Caki2 (cell line): ENCODE measurements around the gene OBI1. TPM values are rescaled to one million over a fixed set of nuclear protein-coding genes. Genes with fewer than 3 reads are reported as not detected.

ENCODE experiments used
- DNase-seq: peaks from one replicate; pipeline ENCODE4 v3.0.0-alpha.2; 2015; ENCODE audit warnings: low read depth
- in situ Hi-C: cut with HindIII; loops from 2 replicates; pipeline ENCODE4 v1.10.0; 2016; ENCODE audit warnings: low sequenced_read_pairs, low pct_unique_long_range_greater_than_20kb, mixed read lengths
- total RNA-seq: library from RNA; depleted of rRNA; stranded (reverse); fragments of >200 nt; shearing (Covaris generic); gene quantifications from 2 replicates; pipeline ENCODE4 v1.2.3, GENCODE V29; 2014; ENCODE audit warnings: low replicate concordance

The OBI1 gene
- total RNA-seq, 1 experiment from 2014 or later = 6.5 TPM

DNA sequence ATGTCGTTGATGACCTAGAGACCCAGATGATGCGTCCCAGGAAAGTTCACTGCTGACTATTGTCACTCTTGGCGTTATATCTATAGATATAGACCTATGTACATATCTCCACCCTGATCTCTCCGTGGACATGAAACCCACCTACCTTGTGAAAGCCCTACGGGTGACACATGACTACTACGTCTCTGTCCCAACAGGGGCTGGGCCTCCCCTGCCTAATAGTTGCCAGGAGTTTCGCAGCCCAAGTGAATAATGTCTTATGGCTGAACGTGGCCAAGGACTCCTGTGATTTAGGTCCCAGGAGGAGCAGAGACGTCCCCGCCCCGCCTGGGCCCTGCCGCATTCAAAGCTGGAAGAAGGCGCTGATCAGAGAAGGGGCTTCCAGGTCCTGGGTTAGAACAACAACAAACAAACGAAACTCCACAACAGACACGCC, 50.7 kb downstream of the OBI1 start:
- no peak for DNase-seq
- in situ Hi-C loops = no loop called here

DNA sequence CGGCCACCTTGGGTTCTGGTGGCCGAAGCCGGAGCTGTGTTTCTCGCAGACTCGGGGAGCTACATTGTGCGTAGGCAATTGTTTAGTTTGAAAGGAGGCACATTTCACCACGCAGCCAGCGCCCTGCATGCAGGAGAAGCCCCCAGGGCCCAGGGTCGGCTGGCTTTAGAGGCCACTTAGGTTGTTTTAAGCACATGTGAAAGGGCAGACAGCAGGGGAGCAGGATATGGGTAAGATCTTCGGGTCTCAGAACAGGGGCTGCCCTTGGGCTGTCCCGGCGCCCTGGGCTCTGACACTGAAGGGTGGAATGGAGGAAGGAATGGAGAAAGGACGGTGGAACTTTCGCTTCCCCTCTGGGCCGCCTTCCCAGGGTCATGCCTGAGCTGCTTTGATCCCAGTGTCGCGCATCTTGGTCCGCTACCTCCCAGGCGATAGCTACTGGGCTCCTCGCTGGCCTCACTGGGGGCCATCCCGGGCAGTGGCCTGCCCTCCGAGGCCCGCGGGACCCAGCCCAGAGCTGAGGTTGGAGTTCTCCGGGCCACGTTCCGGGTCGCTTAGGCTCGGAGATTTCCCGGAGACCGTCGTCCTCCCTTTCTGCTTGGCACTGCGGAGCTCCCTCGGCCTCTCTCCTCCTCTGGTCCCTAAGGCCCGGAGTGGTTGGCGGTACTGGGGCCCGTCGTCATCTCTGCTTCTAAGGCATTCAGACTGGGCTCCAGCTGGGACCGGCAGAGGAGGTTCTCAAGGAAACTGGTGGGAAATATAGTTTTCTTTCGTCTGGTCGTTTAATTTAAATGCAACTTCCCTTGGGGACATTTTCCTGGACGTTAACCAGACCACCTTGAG, 51.3 kb downstream of the OBI1 start:
- DNase-seq = no peak
- in situ Hi-C loops = no loop called here

DNA sequence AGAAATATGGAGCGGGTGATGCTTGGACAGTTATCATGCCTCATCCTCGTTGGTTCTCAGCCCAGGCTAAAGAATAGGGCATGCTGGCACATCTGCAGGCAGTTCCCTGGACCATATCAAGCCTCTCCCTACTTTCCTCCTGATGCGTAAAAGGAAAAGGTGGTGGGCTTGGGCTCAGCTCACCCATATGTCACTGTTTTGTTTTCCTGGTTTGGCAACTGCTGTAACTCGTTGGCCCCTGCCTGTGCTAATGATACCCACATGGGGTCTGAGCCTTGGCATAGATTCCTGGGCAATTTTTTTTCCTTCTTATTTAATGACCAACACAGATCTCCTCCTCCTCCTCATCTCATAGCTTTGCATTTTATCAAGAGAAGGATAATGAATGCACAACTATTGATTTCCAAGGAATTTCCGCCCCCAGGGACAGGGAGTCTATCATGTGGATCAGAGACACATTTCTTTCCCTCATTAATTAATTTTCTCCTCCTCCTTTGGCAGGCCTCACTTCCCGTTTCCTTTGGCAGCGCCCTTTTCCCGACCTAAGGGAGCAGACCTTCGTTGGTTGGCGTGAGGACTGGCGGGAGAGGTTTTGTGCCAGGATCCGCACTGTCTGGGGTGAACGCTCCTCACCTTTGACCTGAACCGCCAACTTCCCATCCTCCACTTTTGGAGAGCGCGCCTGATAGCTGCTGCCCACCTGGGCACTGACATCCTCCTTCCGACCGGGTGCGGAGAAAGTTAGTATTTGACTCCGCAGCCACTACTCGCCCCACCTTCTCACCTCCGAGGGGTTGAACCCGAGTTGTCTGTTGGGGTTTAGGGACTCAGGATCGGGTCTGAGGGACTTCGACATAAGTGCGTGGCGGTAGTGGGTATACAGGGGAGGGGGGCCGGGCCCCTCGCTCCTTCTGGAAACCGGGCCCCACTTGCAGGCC, 52.2 kb downstream of the OBI1 start:
- no peak for DNase-seq
- in situ Hi-C loops = no loop called here

DNA sequence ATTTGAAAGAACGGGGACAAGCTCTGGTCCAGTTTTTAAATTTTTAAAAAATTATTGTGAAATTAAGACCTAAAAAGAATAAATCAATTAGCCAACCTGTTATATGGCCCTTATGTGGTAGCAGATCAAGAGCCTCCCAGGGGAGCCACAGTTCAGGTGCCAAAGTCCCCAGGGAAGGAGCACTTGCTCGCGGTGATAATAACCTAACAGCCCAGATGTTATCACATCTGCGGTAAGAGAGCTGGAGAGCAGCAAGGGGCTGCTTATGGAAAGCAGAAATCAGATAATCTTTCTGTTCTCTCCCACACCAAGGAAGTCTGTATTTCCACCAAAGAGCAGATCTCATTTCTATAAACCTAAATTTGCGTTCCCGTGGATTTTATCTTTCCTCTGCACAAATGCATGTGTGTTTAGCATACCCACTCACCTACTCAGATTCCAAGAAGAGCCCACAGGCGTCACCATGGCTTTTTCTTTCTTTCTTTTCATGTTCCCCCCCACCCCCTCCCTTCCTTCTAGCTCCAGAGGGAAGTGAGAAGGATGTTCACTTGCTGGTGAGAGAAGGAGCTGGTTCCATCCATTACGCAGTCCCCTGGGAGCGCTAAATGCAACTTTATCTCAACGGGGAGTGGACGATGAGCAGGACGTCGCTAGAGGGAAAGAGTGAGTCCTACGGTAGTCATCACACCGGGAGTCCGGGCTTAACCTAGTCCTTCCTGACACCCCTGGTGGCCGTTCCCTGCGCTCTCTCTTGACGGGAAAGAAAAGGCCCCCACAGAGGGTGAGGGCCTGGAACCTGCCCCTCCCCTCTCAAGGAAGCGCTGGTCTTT, 54.0 kb downstream of the OBI1 start:
- in situ Hi-C loops = no loop called here

DNA sequence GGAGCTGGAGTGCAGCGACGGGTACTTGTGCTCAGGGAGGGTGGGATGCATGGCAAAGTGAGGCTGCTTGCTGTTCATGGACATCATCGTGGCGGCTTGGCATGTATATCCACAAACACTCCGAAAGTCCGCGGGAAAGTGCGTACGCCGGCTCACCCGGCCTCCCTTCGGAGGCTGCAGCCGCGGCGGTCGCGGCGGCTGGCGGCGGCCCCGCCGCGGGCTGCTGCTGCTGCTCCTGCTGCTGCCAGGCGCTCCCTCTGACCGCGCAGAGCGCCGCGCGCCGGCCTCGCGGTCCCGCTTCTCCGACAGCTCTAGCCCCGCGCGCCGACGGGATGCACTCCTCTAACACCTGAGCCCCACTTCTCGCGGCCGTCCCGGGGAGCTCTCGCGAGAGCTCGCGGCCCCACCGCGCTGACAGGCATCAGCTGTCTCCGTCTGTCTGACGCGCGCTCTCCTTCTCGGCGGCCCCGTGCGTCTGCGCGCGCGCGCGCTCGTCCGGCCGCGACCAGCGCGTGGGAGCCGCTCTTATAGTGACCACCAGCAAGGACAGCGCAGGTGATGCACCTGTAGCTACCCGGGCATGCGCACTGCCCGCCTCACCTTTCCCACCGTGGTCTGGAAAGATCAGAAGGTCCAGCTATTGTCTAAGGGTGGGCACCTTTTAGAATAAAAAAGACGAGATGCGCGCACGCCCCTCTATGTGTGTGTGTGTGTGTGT, 55.6 kb downstream of the OBI1 start, which contains the start of gene POU4F1:
TSS of gene POU4F1 (minus strand) at position 313 of the 718 bp plus-strand sequence. CDS start at position 87, 226 bp downstream.
- in situ Hi-C loops = no loop called here
- no peak for DNase-seq

More for the DNA sequence above, 54.0 kb downstream of the OBI1 start:
- DNase-seq = no peak

DNA sequence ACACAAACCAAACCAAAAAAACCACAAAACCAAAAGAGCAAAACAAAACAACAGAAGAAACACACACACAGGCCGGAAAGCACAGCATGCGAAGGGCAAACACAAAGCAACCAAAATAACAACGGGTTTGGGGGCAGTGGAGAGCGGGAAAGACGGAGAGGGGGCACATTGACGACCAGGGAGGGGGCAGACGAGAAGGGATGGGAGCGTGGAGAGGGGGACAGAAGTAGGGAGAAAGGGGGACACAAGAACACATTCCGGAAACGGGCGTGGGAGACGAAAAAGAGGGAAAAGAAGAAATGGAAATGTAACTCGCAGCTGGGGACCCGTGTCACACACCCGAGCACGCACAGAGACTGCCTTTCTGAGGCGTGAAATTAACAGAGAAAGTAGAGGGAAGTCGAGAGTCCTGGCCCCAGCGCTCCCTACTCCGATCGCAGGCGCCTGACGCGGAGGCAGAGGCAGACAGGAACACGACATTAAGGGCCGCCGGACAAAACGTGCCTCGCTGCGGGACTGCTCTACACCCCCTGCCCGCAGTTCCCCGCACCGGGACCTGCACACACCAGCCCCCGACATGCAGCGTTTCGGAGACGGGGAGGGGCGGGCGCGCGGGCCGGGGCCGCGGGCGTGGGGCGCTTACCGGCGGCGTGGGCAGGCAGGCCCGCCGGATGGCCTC, 56.3 kb downstream of the OBI1 start:
- in situ Hi-C loops = no loop called here
- no peak for DNase-seq

DNA sequence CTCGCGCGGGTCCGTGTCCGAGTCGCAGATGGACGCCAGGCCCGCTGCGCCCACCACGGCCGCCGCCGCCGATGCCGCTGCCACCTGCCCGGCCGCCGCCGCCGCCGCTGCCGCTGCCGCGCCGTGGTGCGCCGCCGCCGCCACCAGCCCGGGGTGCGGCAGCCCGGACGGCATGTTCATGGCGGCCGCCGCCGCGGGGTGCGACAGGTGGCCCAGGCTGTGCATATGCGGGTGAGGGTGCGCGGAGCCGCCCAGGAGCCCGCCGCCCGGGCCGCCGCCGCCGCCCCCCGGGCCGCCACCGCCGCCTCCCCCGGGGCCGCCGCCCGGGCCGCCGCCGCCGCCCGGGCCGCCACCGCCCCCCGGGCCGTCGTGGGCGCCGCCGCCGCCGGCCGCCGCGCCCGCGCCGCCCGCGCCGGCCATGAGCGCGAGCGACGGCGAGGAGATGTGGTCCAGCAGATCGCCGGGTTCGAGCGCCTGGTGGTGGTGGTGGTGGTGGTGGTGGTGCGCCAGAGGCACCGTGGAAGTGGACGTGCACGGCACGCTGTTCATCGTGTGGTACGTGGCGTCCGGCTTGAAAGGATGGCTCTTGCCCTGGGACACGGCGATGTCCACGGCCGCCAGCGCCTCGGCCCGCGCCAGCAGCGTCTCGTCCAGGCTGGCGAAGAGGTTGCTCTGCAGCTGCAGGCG, 56.9 kb downstream of the OBI1 start:
- no peak for DNase-seq

DNA sequence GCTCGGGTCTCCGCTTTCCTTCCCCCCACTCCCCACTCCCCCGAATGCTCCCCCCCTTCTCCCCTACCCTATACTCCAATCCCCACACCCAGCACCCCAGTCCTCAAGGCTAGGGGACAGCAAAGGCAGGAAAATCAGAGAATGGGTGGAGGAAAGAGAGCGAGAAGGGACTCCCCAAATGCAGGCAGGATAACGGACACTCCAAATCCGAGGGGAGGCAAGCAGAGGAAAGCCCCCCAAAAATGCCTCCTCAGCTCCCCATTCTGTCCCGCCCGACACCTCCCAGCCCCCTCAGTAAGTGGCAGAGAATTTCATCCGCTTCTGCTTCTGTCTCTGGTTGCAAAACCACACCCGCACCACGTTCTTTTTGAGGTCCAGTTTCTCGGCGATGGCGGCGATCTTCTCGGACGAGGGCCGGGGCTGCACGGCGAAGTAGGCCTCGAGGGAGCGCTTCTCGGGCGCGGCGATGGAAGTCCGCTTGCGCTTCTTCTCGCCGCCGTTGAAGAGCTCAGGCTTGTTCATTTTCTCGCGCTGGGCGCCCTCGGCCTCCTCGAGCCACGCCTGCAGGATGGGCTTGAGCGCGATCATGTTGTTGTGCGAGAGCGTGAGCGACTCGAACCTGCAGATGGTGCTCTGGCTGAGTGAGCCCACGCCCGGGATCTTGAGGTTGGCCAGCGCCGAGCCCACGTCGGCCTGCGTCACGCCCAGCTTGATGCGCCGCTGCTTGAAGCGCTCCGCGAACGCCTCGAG, 57.7 kb downstream of the OBI1 start:
- in situ Hi-C loops = no loop called here
- DNase-seq = no peak

More for the DNA sequence above, 56.9 kb downstream of the OBI1 start:
- in situ Hi-C loops = no loop called here

DNA sequence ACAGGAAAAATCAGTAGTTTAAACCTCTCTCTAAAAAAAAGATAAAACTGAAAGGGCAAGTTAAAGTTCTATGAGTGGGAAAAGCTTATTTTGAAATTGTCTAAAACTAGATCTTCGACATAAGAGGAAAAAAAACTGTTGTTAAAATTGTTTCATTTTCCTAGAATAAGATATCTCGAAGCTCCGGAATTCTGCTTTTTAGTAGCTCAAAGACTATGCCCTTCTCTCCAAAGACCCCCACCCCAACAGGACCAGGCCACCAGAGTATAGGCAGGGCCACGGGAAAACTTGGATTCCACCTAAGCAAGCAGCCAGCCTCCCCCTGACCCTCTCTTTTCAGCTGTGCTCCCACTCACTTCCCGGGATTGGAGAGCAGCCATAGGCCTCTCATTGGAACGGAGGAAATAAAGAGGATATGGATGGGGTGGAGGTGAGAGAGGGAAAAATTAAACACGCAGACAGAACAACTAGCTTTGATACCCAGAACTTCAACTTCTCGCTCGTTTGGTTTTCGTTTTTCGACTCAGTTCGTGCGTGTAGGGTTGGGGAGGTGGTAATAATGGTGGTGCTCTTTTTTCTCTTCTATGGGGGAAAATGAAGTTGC, 58.6 kb downstream of the OBI1 start:
- DNase-seq = no peak

DNA sequence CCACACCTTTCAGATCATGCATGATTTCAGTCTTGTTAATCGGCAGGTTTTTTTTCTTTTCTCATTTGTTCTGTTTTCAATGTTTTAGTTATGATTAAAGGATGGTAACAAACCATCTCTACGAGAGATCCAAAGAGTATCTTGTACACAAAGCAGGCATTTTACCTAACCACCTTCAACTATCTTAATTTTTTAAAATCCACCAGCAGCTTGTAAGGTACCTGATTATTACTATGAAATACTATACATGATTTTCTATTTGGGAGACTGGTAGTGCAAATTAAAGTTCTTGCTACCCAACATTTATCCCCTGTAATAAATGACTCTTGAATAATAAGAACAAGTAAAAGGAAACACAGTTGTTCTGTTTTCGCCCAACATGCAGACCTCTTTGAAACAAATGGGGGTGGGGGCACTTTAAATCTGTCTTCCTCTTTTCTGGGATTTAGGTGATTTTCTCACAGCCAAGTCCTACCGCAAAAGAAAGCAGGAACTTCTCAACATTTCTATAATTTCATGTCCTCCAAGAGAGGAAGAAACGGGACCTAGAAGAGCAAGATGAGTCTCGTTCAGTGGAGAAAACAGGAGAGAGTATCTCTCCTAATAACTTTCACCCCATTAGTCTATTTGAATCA, 59.2 kb downstream of the OBI1 start:
- no peak for DNase-seq

More for the DNA sequence above, 58.6 kb downstream of the OBI1 start:
- in situ Hi-C loops = no loop called here

DNA sequence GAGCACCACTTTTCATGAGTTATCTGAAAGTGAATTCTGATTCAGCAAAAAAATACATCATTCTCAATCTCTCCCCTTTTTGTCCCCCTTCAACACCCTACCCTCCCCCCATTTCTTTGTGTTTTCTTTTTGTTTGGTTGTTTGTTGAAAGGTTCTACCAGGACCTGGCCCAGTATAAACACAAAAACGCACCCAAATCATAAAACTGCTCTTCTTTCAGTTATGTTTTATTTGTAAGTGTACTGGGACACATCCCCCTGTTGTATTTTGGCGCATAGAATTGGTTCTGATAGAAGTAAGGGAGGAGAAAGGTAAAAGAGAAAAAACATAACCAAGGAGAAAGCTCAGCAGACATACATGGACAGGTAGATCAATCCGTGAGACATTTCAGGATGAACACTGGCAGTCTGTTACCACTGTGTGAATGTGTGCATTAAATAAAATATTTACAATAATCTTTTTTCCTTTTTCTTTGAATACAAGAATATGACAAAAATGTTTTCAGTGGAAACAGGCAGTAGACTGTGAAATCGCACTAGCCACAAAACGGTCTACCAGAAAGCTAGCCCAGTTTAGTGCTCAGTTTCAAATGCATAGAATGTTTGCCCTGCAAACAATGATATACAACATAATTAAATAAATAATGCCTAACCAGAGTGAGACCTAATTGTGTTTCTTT, 59.9 kb downstream of the OBI1 start:
- DNase-seq = no peak
- in situ Hi-C loops = no loop called here

More for the DNA sequence above, 59.2 kb downstream of the OBI1 start:
- in situ Hi-C loops = no loop called here

DNA sequence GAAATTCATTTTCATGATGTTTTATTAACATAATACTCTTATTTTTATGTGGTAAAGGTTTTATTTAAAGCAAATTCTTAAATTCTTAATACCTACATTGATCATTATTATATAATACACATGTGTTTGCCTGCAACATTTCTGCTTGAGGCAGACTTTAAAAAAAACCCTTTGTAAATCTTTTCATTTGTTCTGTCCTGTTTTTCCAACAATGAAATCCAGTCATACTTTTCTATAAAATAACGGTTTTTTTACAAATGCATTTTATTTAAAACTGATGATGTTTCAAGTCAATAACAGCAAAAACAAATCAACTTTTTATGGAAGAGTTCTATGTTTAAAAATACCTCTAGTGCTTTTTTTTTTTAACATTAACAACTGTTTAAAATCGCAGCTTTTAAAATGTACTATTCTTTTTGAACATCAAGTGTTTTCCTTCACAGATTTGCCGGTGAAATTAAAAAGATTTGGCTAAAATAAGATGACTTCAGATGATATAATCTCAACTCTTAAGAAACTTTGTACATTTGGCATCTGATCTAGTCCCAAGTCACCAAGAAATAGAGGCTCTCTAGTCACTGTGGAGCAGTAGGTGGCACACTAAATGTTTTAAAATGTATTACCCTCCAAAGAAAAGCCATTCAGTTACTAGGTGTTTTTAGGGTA, 60.7 kb downstream of the OBI1 start:
- no peak for DNase-seq
- in situ Hi-C loops = no loop called here

DNA sequence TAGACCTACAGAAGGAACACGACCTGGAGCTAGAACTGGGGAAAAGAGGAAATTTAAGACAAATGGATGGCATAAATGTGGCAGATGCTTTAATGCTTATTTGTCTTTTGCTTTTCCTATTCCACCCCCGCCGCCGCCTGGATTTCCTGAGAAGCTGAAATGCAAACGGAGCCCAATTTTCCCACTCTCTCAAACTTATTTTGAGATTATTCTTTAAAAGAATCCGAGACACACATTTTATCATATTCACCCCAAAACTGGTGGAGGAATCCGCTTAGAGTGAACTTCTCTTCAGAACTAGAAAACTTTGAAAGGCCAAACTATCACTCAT, 61.4 kb downstream of the OBI1 start:
- in situ Hi-C loops = no loop called here
- DNase-seq = no peak
